Sigmoid colon (tissue), 7 donors: ENCODE results near the gene GNAS. TPM values are rescaled to one million over a fixed set of nuclear protein-coding genes. Genes with fewer than 3 reads are reported as not detected.
A peak's percentile ranks its signal among the peaks of the same experiment; 100 is the strongest.

Experiments used
- DNase-seq: peaks from one replicate; pipeline ENCODE4 v3.0.0-alpha.2; 2019
- H3K27ac ChIP-seq, 4 donors: fragments of 200-600 bp; sonication (generic); one replicate each; pipeline ENCODE4 v1.5.1; 2016 to 2019; ENCODE audit warnings: mild to moderate bottlenecking in 1 of 4
- H3K27me3 ChIP-seq, 3 donors: fragments of 200-600 bp; sonication (generic); one replicate each; pipeline ENCODE4 v1.5.1; 2019; ENCODE audit warnings: mild to moderate bottlenecking in 1 of 3
- H3K36me3 ChIP-seq, 4 donors: fragments of 200-600 bp; sonication (generic); one replicate each; pipeline ENCODE4 v1.5.1; 2016 to 2019
- H3K4me1 ChIP-seq, 4 donors: fragments of 200-600 bp; sonication (generic); one replicate each; pipeline ENCODE4 v1.5.1; 2017 to 2019
- H3K4me3 ChIP-seq, 4 donors: fragments of 200-600 bp; sonication (generic); one replicate each; pipeline ENCODE4 v1.5.1; 2017 to 2019; ENCODE audit warnings: mild to moderate bottlenecking in 2 of 4, moderate library complexity in 1 of 4
- H3K9me3 ChIP-seq, 4 donors: fragments of 200-600 bp in 3 of 4; sonication (generic) in 3 of 4; one replicate each; pipeline versions ENCODE4 v1.5.1 to v1.6.1; 2013 to 2019
- CTCF ChIP-seq, 4 experiments: fragments of 450-650 bp in 3 of 4; fragments of 200-600 bp in 1 of 4; IDR thresholded peaks; one replicate each; pipeline ENCODE4 v1.5.1; 2016 to 2019; ENCODE audit warnings: antibody characterized with exemption in 4 of 4, mild to moderate bottlenecking in 3 of 4, moderate library complexity in 2 of 4
- EP300 ChIP-seq, 4 donors: sonication (generic); formaldehyde crosslinking; IDR thresholded peaks; one replicate each; pipeline ENCODE4 v1.6.1; 2017; ENCODE audit warnings: antibody characterized with exemption in 4 of 4
- POLR2A ChIP-seq, 2 donors: fragments of 450-650 bp; IDR thresholded peaks; one replicate each; pipeline ENCODE4 v1.6.1; 2016; ENCODE audit warnings: antibody characterized with exemption in 2 of 2, mild to moderate bottlenecking in 2 of 2, moderate library complexity in 2 of 2
- POLR2AphosphoS5 ChIP-seq, 4 donors: sonication (generic); formaldehyde crosslinking; IDR thresholded peaks; one replicate each; pipeline ENCODE4 v1.6.1; 2017; ENCODE audit warnings: antibody characterized with exemption in 4 of 4
- WGBS, 2 donors: extraction: QIAGEN DNeasy Blood & Tissue Kit; methylation state at CpG; one replicate each; pipeline ENCODE4 v1.1.7; 2013; 5-methylcytosine and 5-hydroxymethylcytosine counted together
- intact Hi-C: fragments of 100-400 bp; cut with DNase I; formaldehyde crosslinking; loops from one replicate; pipeline ENCODE4 v1.15.1; 2023
- polyA plus RNA-seq, 3 donors: library from polyadenylated mRNA; stranded (reverse); fragments of 200-250 nt; gene quantifications; one replicate each; pipeline ENCODE4 v1.2.3, GENCODE V29; 2013
- total RNA-seq, 4 donors: library from RNA; depleted of rRNA; stranded (reverse); fragments of >200 nt; gene quantifications; one replicate each; pipeline ENCODE4 v1.1.0, GENCODE V29; 2016
- donor health status: healthy with polysubstance abuse.
- donor health status: Bipolar disorder and iron deficiency.
- donor health status: healthy.

The GNAS gene
- total and polyA plus RNA-seq, 7 donors, result 449 to 808 (median 535) TPM

DNA sequence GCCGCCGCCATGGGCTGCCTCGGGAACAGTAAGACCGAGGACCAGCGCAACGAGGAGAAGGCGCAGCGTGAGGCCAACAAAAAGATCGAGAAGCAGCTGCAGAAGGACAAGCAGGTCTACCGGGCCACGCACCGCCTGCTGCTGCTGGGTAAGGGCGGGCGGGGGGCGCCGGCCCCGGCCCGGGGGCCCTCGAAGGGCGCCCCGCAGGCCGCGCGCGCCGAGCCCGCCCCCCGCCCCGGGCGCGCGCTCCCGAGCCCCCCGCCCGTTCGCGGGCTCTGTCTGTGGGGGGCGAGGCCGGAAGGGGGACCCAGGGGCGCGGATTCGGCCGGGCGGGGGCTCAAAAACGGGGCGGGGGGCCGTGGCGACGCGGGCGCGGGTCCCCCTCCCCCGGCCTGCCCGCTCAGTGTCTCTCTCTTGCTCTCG is 39.2 kb downstream of the GNAS start:
- Histone ChIP-seq H3K4me1 (peaks cover 0 to 51% (median 43%) of the 10 kb centered on the region in 4 donors), H3K36me3 (no peaks in the 10 kb centered on the region), H3K4me3 (peak overlapping the region; percentile 84 to 94 (median 92)), H3K27me3 (no peaks in the 10 kb centered on the region), H3K27ac (peak overlapping the region; percentile 98 to 100 (median 99)), H3K9me3 (no peaks in the 10 kb centered on the region)
- WGBS, 2 donors, result 0 to 1% methylated on average over 55 of the region's 55 CpGs
- intact Hi-C loops, result loop anchor here (2.0 to 5.0 kb wide), 3 partner anchors 89 to 199 kb away; partner anchors contain the start of genes ATP5F1E, NELFCD and NPEPL1
- DNase-seq, result peak; percentile 70
- TF ChIP-seq POLR2A (IDR thresholded peaks at IDR 0.05) (no peak), EP300 (IDR thresholded peaks at IDR 0.05) (no peak), CTCF (IDR thresholded peaks at IDR 0.05) (no peak), POLR2AphosphoS5 (IDR thresholded peaks at IDR 0.05) (no peak)

DNA sequence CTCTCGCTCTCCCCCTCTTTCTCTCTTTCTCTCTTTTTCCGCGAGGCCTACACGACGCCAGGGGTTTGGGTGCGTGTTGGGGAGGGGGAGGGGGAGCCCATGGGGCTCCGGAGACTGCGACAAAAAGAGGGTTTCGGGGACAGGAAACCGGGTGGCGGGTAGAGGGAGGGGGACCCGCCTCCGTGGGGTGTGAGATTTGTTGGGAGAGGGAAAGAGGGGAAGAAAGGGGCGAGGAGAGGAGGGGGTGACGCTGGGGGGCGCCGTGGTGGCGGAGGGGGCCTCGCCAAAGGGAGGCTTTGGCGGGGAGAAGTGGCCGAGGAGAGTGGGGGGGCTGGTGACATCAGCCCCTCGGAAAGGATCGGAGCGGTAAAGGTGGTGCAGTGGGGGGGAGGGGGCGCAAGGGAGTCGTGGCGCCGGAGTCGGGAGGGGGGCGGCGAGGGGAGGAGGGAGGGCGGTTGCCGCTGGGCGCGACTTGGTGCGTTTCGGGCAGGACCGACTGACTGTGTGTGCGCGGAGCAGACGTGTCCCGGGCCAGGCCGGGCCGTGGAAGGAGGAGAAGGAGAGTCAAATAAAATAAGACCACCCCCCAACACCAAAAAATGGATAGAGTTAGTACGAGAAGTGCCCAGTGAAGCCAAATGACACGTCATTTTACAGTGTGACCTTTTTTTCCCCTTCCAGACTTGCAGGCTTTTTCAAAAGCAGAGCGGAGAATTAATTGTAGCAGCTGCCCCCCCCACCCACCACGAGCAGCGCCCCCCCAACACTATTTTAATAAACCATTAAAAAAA is 39.8 kb downstream of the GNAS start:
- peak; percentile 90 for DNase-seq
- Histone ChIP-seq H3K4me1 (peaks cover 0 to 58% (median 50%) of the 10 kb centered on the region in 4 donors), H3K27ac (peak overlapping the region; percentile 98 to 100 (median 99)), H3K27me3 (no peaks in the 10 kb centered on the region), H3K36me3 (no peaks in the 10 kb centered on the region), H3K4me3 (peak overlapping the region; percentile 84 to 94 (median 92)), H3K9me3 (no peaks in the 10 kb centered on the region)
- no peak for TF ChIP-seq EP300 (IDR thresholded peaks at IDR 0.05)
- no peak for TF ChIP-seq POLR2A (IDR thresholded peaks at IDR 0.05)
- no peak for TF ChIP-seq CTCF (IDR thresholded peaks at IDR 0.05)
- peak in 3 of 4 donors; percentile 56 to 75 (median 69) for TF ChIP-seq POLR2AphosphoS5 (IDR thresholded peaks at IDR 0.05)
- intact Hi-C loops, result loop anchor here (2.0 to 5.0 kb wide), 2 partner anchors 140 to 200 kb away; partner anchors contain the start of genes ATP5F1E and NPEPL1
- 1% methylated on average over 49 of the region's 49 CpGs for WGBS, 2 donors

DNA sequence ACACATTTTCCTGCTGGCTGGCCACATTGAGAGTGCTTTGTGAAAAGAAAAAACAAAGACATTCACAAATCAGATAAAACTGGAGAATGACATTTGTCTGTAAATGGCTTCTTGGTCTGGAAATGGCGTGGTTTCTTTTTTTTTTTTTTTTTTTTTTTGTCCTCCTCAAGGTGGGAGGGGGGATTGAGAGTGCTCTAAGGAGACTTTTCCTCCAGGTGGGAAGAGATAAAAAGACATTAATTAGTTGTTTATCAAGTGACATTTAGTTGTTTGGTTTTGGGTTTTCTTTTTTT is 40.4 kb downstream of the GNAS start:
- Histone ChIP-seq H3K27ac (peak overlapping the region; percentile 98 to 100 (median 99)), H3K4me1 (peaks cover 0 to 63% (median 53%) of the 10 kb centered on the region in 4 donors), H3K4me3 (peak overlapping the region; percentile 84 to 94 (median 92)), H3K36me3 (no peaks in the 10 kb centered on the region), H3K27me3 (no peaks in the 10 kb centered on the region), H3K9me3 (no peaks in the 10 kb centered on the region)
- TF ChIP-seq POLR2AphosphoS5 (IDR thresholded peaks at IDR 0.05) (no peak), EP300 (IDR thresholded peaks at IDR 0.05) (no peak), POLR2A (IDR thresholded peaks at IDR 0.05) (no peak), CTCF (IDR thresholded peaks at IDR 0.05) (no peak)
- 0% methylated on average over 1 of the region's 1 CpG for WGBS, 2 donors
- intact Hi-C loops, result loop anchor here (2.0 to 5.0 kb wide), 2 partner anchors 140 to 201 kb away; partner anchors contain the start of genes ATP5F1E and NPEPL1
- DNase-seq, result no peak

DNA sequence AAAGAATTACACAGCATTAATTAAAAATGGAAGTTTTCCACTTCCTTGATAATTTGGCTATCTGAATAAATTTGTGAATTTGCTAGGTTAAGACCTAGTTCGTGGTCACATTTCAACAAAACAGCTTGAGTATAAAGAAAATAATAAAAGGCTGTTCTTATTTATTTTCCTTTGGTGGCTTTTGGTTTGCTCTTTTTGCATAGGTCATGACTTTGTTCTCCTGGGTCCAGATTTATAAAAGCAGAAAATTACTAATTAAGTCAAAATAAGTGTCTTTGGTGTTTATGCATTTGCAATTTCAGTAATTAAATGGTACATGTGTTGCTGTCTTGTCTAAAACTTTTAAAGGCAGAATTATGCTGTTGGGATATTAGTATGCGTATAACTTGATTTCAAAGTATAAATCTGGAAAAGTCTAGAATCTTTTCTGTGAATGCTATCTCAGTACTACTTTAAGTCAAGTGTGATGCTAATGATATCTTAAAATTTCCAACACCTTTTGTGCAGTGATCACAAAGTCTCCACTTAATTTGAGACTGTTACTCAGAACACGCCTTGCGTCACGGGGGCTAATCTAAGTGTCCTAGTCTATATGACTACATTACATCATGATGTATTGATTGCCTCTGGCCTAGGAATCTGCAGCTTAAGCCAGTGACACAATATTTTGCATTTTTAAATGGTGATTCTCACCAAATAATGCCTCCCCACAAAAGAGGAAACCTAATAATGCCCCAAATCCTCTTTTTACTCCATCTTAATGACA is 41.0 kb downstream of the GNAS start:
- peaks cover 0 to 64% (median 59%) of the 10 kb centered on the region in 4 donors for H3K4me1 ChIP-seq
- TF ChIP-seq POLR2AphosphoS5 (IDR thresholded peaks at IDR 0.05) (no peak), POLR2A (IDR thresholded peaks at IDR 0.05) (no peak), CTCF (IDR thresholded peaks at IDR 0.05) (no peak), EP300 (IDR thresholded peaks at IDR 0.05) (no peak)
- no peaks in the 10 kb centered on the region for H3K9me3 ChIP-seq
- intact Hi-C loops, result loop anchor here (2.0 to 5.0 kb wide), 2 partner anchors 139 to 201 kb away; partner anchors contain the start of genes ATP5F1E and NPEPL1
- no peak for DNase-seq
- H3K27ac ChIP-seq, result peak overlapping the region; percentile 98 to 100 (median 99)
- WGBS, 2 donors, result 52 to 57% methylated on average over 5 of the region's 5 CpGs
- no peaks in the 10 kb centered on the region for H3K36me3 ChIP-seq
- H3K4me3 ChIP-seq, result peak overlapping the region; percentile 84 to 94 (median 92)
- no peaks in the 10 kb centered on the region for H3K27me3 ChIP-seq
